ENCODE measurements around the gene EML5.

EML5 gene

GRCh38 chr14:88823968-88824313 is 31.2 kb upstream of the EML5 start:
- TF ChIP-seq, protein P1, sequence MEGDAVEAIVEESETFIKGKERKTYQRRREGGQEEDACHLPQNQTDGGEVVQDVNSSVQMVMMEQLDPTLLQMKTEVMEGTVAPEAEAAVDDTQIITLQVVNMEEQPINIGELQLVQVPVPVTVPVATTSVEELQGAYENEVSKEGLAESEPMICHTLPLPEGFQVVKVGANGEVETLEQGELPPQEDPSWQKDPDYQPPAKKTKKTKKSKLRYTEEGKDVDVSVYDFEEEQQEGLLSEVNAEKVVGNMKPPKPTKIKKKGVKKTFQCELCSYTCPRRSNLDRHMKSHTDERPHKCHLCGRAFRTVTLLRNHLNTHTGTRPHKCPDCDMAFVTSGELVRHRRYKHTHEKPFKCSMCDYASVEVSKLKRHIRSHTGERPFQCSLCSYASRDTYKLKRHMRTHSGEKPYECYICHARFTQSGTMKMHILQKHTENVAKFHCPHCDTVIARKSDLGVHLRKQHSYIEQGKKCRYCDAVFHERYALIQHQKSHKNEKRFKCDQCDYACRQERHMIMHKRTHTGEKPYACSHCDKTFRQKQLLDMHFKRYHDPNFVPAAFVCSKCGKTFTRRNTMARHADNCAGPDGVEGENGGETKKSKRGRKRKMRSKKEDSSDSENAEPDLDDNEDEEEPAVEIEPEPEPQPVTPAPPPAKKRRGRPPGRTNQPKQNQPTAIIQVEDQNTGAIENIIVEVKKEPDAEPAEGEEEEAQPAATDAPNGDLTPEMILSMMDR (IDR thresholded peaks at IDR 0.05), result no peak

DNA sequence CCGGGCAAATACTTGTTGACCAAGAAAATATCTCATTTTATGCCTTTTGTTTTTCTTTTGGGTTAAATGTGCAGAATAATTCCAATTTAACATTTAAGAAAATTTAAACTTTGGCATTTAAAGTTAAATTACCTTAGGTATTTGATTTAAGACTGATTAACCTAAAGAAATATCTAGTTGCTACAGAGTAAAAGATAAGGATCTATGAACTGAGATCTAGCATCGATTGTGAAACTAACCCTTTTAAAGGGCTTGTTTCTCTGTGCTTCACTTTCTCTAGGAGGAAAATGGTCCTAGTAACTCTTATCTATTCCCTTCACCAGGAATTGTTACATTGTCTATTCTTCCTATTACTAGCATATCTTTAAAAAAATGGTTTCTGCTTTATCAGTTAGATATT is 29.1 kb upstream of the EML5 start:
- TF ChIP-seq, protein P1 (IDR thresholded peaks at IDR 0.05), result no peak

DNA sequence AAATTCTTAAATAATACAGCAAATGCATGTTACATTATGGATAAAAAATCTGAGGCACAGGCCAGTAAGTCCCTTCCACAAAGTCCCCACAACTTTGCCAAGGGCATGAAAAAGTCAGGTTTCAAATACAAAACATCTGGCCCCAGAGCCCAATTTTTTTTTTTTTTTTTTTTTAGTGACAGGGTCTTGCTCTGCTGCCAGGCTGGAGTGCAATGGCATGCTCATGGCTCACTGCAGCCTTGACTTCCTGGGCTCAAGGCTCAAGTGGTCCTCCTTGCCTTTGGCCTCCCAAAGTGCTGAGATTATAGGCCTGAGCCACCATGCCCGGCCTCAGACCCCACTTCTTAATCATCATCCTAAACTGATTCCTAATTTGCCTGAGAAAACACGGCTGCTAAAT is 28.6 kb upstream of the EML5 start:
- TF ChIP-seq, protein P1 (IDR thresholded peaks at IDR 0.05), result no peak

- TF ChIP-seq, protein P1 (IDR thresholded peaks at IDR 0.05), result no peak
Measured at GRCh38 chr14:88818018-88818417, 25.3 kb upstream of the EML5 start.

GRCh38 chr14:88815980-88816379 is 23.2 kb upstream of the EML5 start:
- TF ChIP-seq, protein P1 (IDR thresholded peaks at IDR 0.05), result no peak

DNA sequence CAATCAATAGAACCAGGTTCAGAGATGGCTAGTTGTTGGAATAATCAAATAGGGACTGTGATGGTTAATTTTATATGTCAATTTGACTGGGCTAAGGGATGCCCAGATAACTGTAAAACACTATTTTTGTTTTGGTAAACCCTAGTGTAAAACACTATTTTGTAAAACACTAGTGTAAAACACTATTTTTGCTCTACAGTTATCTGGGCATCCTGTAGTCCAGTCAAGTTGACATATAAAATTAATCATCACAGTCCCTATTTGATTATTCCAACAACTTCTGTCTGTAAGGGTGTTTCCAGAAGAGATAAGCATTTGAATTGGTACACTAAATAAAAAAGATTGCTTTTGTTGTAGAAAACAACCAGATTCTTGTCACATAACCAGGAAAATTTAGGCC is 15.6 kb upstream of the EML5 start:
- TF ChIP-seq, protein P1 (IDR thresholded peaks at IDR 0.05), result no peak

DNA sequence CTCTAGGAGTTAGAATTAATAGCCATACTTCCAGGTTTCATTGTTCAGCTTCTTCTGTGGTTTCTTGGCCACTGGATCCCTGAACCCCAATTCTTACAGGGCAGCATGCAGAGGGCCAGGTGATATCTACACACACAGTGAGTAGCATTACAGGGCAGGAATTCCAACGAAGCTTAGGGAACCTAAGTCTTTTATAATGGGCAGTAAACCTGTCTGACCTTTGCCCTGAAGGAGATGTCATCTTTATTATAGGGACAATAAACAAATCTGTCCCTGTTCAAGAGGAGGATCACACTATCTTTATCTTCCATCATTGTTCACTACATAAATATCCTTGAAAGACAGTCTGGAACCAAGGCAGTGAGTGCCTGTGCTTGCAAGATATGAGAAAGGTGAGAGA is 11.7 kb upstream of the EML5 start:
- TF ChIP-seq, protein P1 (IDR thresholded peaks at IDR 0.05), result no peak

DNA sequence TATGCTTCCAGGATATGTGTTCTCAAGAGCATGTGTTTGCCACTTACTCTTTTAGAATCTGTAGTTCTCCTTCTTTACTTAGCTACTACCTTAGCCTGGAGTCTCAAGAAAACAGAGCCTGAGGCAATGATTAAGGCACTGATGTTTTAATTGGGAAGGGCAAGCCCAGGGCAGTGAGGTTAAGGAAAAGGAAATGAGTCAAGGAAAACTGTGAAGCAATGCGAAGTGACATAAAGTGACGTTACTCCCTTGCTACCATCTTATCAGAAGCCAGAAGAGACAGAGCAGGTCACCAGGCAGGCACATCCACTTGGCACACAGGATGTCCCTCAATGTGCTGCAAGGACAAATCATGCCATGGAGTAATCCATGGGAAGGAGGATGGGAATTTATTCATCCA is 11.3 kb upstream of the EML5 start:
- TF ChIP-seq, protein P1 (IDR thresholded peaks at IDR 0.05), result no peak
